ENCODE measurements around the gene PLCB4. TPM values are rescaled to one million over a fixed set of nuclear protein-coding genes. Genes with fewer than 3 reads are reported as not detected.

The PLCB4 gene
- total and polyA plus RNA-seq, 5 donors, result 9.4 to 42.2 (median 27.7) TPM

GRCh38 chr20:9177278-9177677 lies 108.4 kb downstream of the PLCB4 start:
- Histone ChIP-seq H3K4me3 (ENCODE audit: low read length) (no peak overlapping the region), H3K9me3 (ENCODE audit: control insufficient read depth, low read length) (no peaks in the 10 kb centered on the region), H3K27me3 (ENCODE audit: control insufficient read depth, insufficient read depth) (no peaks in the 10 kb centered on the region), H3K4me1 (ENCODE audit: control insufficient read depth, insufficient read depth, low read length) (no peaks in the 10 kb centered on the region), H3K27ac (ENCODE audit: low read length) (no peak overlapping the region)
- intact Hi-C loops (cut with DNase I), result no loop called here
- ATAC-seq (no peak), DNase-seq (no peak)
- 80% methylated on average over 4 of the region's 4 CpGs for WGBS

GRCh38 chr20:9179193-9179802 lies 110.4 kb downstream of the PLCB4 start:
- ATAC-seq, result peak in 1 of 2 donors; percentile 34
- no peak for DNase-seq
- Histone ChIP-seq H3K27ac (ENCODE audit: low read length) (no peak overlapping the region), H3K9me3 (ENCODE audit: control insufficient read depth, low read length) (no peaks in the 10 kb centered on the region), H3K4me1 (ENCODE audit: control insufficient read depth, insufficient read depth, low read length) (no peaks in the 10 kb centered on the region), H3K27me3 (ENCODE audit: control insufficient read depth, insufficient read depth) (no peaks in the 10 kb centered on the region), H3K4me3 (ENCODE audit: low read length) (no peak overlapping the region)
- 60% methylated on average over 1 of the region's 1 CpG for WGBS
- intact Hi-C loops (cut with DNase I), result no loop called here

GRCh38 chr20:9179867-9180266 lies 111.0 kb downstream of the PLCB4 start:
- Histone ChIP-seq H3K4me3 (ENCODE audit: low read length) (no peak overlapping the region), H3K27me3 (ENCODE audit: control insufficient read depth, insufficient read depth) (no peaks in the 10 kb centered on the region), H3K4me1 (ENCODE audit: control insufficient read depth, insufficient read depth, low read length) (no peaks in the 10 kb centered on the region), H3K9me3 (ENCODE audit: control insufficient read depth, low read length) (no peaks in the 10 kb centered on the region), H3K27ac (ENCODE audit: low read length) (no peak overlapping the region)
- intact Hi-C loops (cut with DNase I), result no loop called here
- DNase-seq, result no peak
- no peak for ATAC-seq

- intact Hi-C loops (cut with DNase I), result no loop called here
- H3K27ac ChIP-seq (ENCODE audit: low read length), result no peak overlapping the region
- WGBS, result 96% methylated on average over 1 of the region's 1 CpG
- H3K27me3 ChIP-seq (ENCODE audit: control insufficient read depth, insufficient read depth), result no peaks in the 10 kb centered on the region
- H3K4me1 ChIP-seq (ENCODE audit: control insufficient read depth, insufficient read depth, low read length), result no peaks in the 10 kb centered on the region
- ATAC-seq, result no peak
- no peak overlapping the region for H3K4me3 ChIP-seq (ENCODE audit: low read length)
- H3K9me3 ChIP-seq (ENCODE audit: control insufficient read depth, low read length), result no peaks in the 10 kb centered on the region
- no peak for DNase-seq
Observed at GRCh38 chr20:9180481-9181257, 111.8 kb downstream of the PLCB4 start.

DNA sequence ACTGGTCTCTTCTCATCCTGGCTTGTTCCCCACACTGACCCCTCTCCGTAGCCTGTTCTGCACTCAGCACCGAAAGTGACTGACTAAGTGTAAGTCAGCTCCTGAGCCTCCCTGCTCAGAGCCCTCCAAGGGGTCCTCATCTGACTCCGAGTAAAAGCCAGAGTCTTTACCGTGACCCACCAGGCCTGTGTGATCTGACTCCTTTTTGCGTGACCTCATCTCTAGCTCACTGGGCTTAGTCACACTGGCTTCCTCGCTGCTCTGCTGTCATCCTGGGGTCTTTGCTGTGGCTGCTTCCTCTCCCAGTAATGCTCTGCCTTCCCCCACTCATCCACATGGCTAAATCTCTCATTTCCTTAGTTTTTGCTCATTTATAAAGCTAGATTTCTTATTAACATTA lies 116.6 kb downstream of the PLCB4 start:
- H3K9me3 ChIP-seq (ENCODE audit: control insufficient read depth, low read length), result no peaks in the 10 kb centered on the region
- 87% methylated on average over 6 of the region's 6 CpGs for WGBS
- peaks cover 3% of the 10 kb centered on the region for H3K4me1 ChIP-seq (ENCODE audit: control insufficient read depth, insufficient read depth, low read length)
- intact Hi-C loops (cut with DNase I), result no loop called here
- ATAC-seq (no peak), DNase-seq (no peak)
- no peaks in the 10 kb centered on the region for H3K27me3 ChIP-seq (ENCODE audit: control insufficient read depth, insufficient read depth)
- H3K4me3 ChIP-seq (ENCODE audit: low read length), result no peak overlapping the region
- H3K27ac ChIP-seq (ENCODE audit: low read length), result no peak overlapping the region

- Histone ChIP-seq H3K27me3 (ENCODE audit: control insufficient read depth, insufficient read depth) (no peaks in the 10 kb centered on the region), H3K9me3 (ENCODE audit: control insufficient read depth, low read length) (no peaks in the 10 kb centered on the region), H3K4me1 (ENCODE audit: control insufficient read depth, insufficient read depth, low read length) (peaks cover 3% of the 10 kb centered on the region), H3K27ac (ENCODE audit: low read length) (no peak overlapping the region), H3K4me3 (ENCODE audit: low read length) (no peak overlapping the region)
- ATAC-seq (no peak), DNase-seq (no peak)
- intact Hi-C loops (cut with DNase I), result no loop called here
- 32% methylated on average over 5 of the region's 5 CpGs for WGBS
Observed at GRCh38 chr20:9186396-9186795, 117.5 kb downstream of the PLCB4 start.

- Histone ChIP-seq H3K27ac (ENCODE audit: low read length) (no peak overlapping the region), H3K9me3 (ENCODE audit: control insufficient read depth, low read length) (no peaks in the 10 kb centered on the region), H3K4me3 (ENCODE audit: low read length) (no peak overlapping the region), H3K27me3 (ENCODE audit: control insufficient read depth, insufficient read depth) (no peaks in the 10 kb centered on the region), H3K4me1 (ENCODE audit: control insufficient read depth, insufficient read depth, low read length) (no peaks in the 10 kb centered on the region)
- ATAC-seq (no peak), DNase-seq (no peak)
- WGBS, result 85% methylated on average over 6 of the region's 6 CpGs
- intact Hi-C loops (cut with DNase I), result no loop called here
Observed at GRCh38 chr20:9195031-9195430, 126.1 kb downstream of the PLCB4 start.

- ATAC-seq, result no peak
- WGBS, result 48% methylated on average over 1 of the region's 1 CpG
Observed at GRCh38 chr20:9196110-9196509, 127.2 kb downstream of the PLCB4 start.

GRCh38 chr20:9198460-9198859 lies 129.6 kb downstream of the PLCB4 start:
- H3K27me3 ChIP-seq (ENCODE audit: control insufficient read depth, insufficient read depth), result no peaks in the 10 kb centered on the region
- no peak overlapping the region for H3K4me3 ChIP-seq (ENCODE audit: low read length)
- intact Hi-C loops (cut with DNase I), result no loop called here
- no peak for DNase-seq
- H3K9me3 ChIP-seq (ENCODE audit: control insufficient read depth, low read length), result no peaks in the 10 kb centered on the region
- H3K4me1 ChIP-seq (ENCODE audit: control insufficient read depth, insufficient read depth, low read length), result peaks cover 5% of the 10 kb centered on the region
- no peak for ATAC-seq
- H3K27ac ChIP-seq (ENCODE audit: low read length), result no peak overlapping the region

More at GRCh38 chr20:9196110-9196509, 127.2 kb downstream of the PLCB4 start:
- H3K4me1 ChIP-seq (ENCODE audit: control insufficient read depth, insufficient read depth, low read length), result peaks cover 2% of the 10 kb centered on the region
- intact Hi-C loops (cut with DNase I), result no loop called here
- H3K27me3 ChIP-seq (ENCODE audit: control insufficient read depth, insufficient read depth), result no peaks in the 10 kb centered on the region
- no peak overlapping the region for H3K27ac ChIP-seq (ENCODE audit: low read length)
- no peak overlapping the region for H3K4me3 ChIP-seq (ENCODE audit: low read length)
- no peak for DNase-seq
- no peaks in the 10 kb centered on the region for H3K9me3 ChIP-seq (ENCODE audit: control insufficient read depth, low read length)

GRCh38 chr20:9200196-9200595 lies 131.3 kb downstream of the PLCB4 start:
- WGBS, result 68% methylated on average over 5 of the region's 5 CpGs
- intact Hi-C loops (cut with DNase I), result no loop called here
- no peak for DNase-seq
- H3K27me3 ChIP-seq (ENCODE audit: control insufficient read depth, insufficient read depth), result no peaks in the 10 kb centered on the region
- no peak overlapping the region for H3K4me3 ChIP-seq (ENCODE audit: low read length)
- no peak for ATAC-seq
- H3K4me1 ChIP-seq (ENCODE audit: control insufficient read depth, insufficient read depth, low read length), result peaks cover 5% of the 10 kb centered on the region
- no peaks in the 10 kb centered on the region for H3K9me3 ChIP-seq (ENCODE audit: control insufficient read depth, low read length)
- H3K27ac ChIP-seq (ENCODE audit: low read length), result no peak overlapping the region

GRCh38 chr20:9200620-9201019 lies 131.7 kb downstream of the PLCB4 start:
- Histone ChIP-seq H3K27me3 (ENCODE audit: control insufficient read depth, insufficient read depth) (no peaks in the 10 kb centered on the region), H3K27ac (ENCODE audit: low read length) (no peak overlapping the region), H3K4me1 (ENCODE audit: control insufficient read depth, insufficient read depth, low read length) (peaks cover 5% of the 10 kb centered on the region), H3K4me3 (ENCODE audit: low read length) (no peak overlapping the region), H3K9me3 (ENCODE audit: control insufficient read depth, low read length) (no peaks in the 10 kb centered on the region)
- intact Hi-C loops (cut with DNase I), result no loop called here
- 68% methylated on average over 1 of the region's 1 CpG for WGBS
- no peak for ATAC-seq
- DNase-seq, result no peak
